NCI-H345 (cell line): Measurements from ENCODE around the gene OR51B2.
"Not testable (repeated sequence)": the region's sequence is repeated elsewhere in the genome, so short reads cannot be mapped to it uniquely, and the experiment has no call there.

Source experiments
- DNase-seq: peaks from one replicate; lab custom pipeline; 2025; lab: John Stamatoyannopoulos, UW

The OR51B2 gene

GRCh38 chr11:5310423-5310822, 13.7 kb downstream of the OR51B2 start:
- no peak for DNase-seq

DNA sequence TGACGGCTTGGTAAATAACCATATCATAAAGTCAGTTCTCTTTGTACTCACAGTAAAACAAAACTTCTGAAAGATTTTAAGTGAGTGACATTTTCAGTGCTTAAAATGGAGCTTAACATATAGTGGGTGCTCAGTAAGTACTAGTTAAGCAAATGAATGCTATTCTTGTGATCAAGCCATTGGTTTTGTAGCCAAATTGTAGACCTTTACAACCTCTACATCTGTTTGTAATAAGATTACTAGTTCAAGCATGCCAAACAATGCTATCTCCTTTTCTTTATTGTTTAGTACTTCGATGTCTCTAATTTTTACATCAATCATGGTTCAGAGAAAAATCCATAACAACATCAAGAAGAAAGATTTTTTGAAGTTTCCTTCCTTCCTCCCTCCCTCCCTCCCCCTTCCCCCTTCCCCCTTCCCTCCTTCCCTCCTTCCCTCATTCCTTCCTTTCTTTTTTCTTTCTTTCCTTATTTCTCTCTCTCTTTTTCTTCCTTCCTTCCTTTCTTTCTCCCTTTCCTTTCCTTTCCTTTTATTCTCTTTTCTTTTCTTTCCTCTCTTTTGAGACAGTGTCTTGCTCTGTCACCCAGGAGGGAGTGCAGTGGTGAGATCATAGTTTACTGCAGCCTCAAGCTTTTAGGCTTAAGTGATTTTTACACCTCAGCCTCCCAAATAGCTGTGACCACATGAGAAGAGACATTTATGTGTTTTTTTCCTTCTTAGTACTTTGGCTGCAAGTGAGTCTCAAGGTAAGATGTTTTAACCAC, 16.7 kb downstream of the OR51B2 start:
- no peak for DNase-seq

GRCh38 chr11:5304046-5304445, 20.1 kb downstream of the OR51B2 start:
- no peak for DNase-seq

DNA sequence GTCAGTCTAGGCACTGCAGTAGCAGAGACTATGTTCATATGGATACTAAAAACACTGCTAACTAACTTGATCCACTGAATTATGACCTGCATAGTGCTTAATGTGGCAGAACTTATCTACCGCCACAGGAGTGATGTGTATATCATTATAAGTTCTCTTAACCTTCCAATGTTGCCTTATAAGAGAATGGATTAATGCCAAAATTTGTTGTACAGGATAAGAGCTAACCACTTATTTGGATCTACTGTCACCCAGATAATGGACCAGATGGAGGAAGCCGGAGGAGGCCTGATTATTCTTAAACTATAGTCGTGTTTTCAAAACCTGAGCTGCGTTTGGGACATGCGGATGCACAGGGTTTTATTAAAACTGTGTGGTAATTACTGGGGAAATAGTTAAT, 20.5 kb downstream of the OR51B2 start:
- DNase-seq = no peak

DNA sequence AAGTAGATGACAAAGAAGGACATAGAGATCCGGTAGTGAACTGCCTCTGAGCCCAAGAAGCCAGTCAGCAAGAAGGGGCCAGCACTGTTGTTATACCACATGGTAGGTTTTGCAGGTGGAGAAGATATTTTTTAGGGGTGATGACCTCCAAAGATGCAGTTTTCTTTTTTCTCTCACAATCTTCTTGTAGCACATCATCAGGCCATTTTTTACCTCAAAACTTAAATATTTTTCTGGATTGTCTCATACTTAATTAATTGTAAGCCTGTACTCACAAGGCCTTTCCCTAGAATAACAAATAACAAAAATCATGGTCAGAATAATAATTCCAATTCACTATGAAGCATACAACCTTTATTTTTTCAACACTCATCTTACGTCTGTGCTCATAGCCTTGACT, 22.3 kb downstream of the OR51B2 start, which contains the start of gene OR51B4:
TSS of gene OR51B4 (minus strand) at position 101 of the 400 bp plus-strand sequence. CDS start at position 101, 0 bp downstream.
- no peak for DNase-seq

DNA sequence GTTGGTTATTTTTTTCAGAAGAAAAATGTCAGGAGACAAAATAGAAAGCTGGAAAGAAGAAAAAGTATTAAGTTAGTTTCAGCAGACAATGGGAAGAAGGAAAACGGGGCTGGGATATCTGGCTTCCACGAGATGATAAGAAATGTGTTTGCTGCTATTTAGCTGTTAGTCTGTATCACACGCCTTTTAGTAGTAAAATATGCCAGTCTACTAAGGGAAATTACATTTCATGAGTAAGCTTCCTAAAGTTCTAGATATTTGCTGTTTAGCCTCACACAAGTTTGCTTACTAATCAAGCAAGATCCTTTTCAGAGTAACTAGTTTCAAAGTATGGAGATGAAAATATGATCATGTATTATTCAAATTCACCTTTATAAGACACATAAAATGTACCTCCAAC, 23.8 kb downstream of the OR51B2 start:
- no peak for DNase-seq

DNA sequence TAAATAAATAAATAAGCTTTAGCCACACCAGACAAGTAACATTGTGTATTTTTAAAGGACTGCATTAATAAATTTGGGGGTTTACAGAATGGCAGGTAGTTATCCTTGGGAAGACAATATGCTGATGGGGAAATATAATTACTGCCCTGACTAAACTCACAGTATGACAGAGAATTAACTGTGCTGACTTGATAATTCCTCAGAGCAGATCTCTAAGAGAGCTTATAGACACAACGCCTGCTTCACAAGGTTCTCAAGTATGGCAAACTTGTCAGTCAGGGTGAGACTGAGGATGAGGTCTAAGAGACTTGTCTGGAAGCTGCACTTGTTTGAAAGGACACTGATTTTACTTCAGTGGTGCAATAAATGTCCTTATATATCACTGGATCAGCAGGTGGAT, 25.6 kb downstream of the OR51B2 start:
- DNase-seq = no peak

GRCh38 chr11:5297721-5298323, 26.3 kb downstream of the OR51B2 start:
- no peak for DNase-seq

- DNase-seq = not testable (repeated sequence)
Observed at GRCh38 chr11:5294342-5294995, 29.6 kb downstream of the OR51B2 start.

- DNase-seq = no peak
Observed at GRCh38 chr11:5293028-5293427, 31.1 kb downstream of the OR51B2 start.

GRCh38 chr11:5291207-5291838, 32.8 kb downstream of the OR51B2 start:
- peak; percentile 1 for DNase-seq

- no peak for DNase-seq
Observed at GRCh38 chr11:5290106-5290505, 34.0 kb downstream of the OR51B2 start.

DNA sequence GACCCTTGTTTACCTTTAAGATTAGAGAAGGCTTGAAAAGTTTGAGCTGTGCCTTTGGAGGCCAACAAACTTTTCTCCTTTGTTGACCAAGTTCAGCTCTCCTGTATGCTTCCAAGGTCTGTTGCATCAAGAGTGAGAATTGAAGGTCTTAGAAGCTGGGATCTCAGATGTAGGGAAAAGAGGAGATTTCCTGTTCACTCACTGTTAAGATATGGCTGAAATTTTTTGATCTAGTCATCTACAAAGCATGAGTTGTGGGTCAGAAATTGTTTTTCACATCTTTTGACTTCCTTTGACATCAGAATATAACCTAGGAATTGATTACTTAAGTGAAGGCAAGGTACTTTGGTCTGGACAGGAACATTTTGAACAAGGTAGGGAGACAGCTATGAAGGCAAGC, 34.4 kb downstream of the OR51B2 start:
- DNase-seq = no peak

GRCh38 chr11:5288906-5289550, 35.1 kb downstream of the OR51B2 start:
- DNase-seq = no peak

DNA sequence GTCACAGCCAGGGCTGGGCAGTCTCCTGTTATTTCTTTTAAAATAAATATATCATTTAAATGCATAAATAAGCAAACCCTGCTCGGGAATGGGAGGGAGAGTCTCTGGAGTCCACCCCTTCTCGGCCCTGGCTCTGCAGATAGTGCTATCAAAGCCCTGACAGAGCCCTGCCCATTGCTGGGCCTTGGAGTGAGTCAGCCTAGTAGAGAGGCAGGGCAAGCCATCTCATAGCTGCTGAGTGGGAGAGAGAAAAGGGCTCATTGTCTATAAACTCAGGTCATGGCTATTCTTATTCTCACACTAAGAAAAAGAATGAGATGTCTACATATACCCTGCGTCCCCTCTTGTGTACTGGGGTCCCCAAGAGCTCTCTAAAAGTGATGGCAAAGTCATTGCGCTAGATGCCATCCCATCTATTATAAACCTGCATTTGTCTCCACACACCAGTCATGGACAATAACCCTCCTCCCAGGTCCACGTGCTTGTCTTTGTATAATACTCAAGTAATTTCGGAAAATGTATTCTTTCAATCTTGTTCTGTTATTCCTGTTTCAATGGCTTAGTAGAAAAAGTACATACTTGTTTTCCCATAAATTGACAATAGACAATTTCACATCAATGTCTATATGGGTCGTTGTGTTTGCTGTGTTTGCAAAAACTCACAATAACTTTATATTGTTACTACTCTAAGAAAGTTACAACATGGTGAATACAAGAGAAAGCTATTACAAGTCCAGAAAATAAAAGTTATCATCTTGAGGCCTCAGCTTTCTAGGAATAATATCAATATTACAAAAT, 35.8 kb downstream of the OR51B2 start:
- no peak for DNase-seq

- DNase-seq = no peak
Observed at GRCh38 chr11:5286901-5287300, 37.2 kb downstream of the OR51B2 start.

GRCh38 chr11:5286351-5286750, 37.7 kb downstream of the OR51B2 start:
- DNase-seq = no peak

GRCh38 chr11:5285703-5286340, 38.3 kb downstream of the OR51B2 start:
- no peak for DNase-seq

- no peak for DNase-seq
Observed at GRCh38 chr11:5284637-5285036, 39.5 kb downstream of the OR51B2 start.

DNA sequence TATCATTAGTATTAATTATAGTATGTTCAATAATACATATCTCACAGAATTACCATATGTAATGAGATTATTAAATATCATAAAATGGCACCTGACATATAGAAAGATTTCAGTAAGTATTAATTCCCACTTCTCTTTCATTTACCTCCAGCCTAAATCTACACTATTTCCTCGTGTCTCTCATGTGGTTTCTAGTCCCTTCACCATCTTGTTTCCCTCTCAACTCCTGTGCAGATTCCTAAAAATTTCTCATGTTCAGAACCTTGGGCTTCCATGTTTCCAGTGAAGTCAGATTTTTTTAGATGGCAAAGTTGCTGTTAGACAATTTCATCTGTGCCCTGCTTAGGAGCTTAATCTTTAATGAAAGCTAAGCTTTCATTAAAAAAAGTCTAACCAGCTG, 40.2 kb downstream of the OR51B2 start:
- DNase-seq = no peak

- DNase-seq = no peak
Observed at GRCh38 chr11:5283086-5283485, 41.0 kb downstream of the OR51B2 start.
